Lower lobe of right lung (tissue), 2 donors: ENCODE data around the gene CYFIP1. TPM values are rescaled to one million over a fixed set of nuclear protein-coding genes. Genes with fewer than 3 reads are reported as not detected.

Source experiments
- ATAC-seq, 2 donors: fragments of 200-7000 bp; cut with Tn5 transposase; one replicate each; pipeline ENCODE4 v1.9.1; 2020 to 2022; ENCODE audit warnings: mild to moderate bottlenecking in 2 of 2, moderate library complexity in 2 of 2
- DNase-seq: peaks from one replicate; pipeline ENCODE4 v3.0.0-alpha.2; 2020
- H3K27ac ChIP-seq: fragments of 200-600 bp; one replicate; pipeline ENCODE4 v1.8.0; 2022
- H3K27me3 ChIP-seq: fragments of 200-600 bp; one replicate; pipeline ENCODE4 v1.8.0; 2022; ENCODE audit warnings: low read depth
- H3K36me3 ChIP-seq: fragments of 200-600 bp; one replicate; pipeline ENCODE4 v1.8.0; 2022; ENCODE audit warnings: mild to moderate bottlenecking
- H3K4me1 ChIP-seq: fragments of 200-600 bp; one replicate; pipeline ENCODE4 v1.8.0; 2022
- H3K4me3 ChIP-seq: fragments of 200-600 bp; one replicate; pipeline ENCODE4 v1.8.0; 2022; ENCODE audit warnings: mild to moderate bottlenecking
- H3K9me3 ChIP-seq: fragments of 200-600 bp; one replicate; pipeline ENCODE4 v1.8.0; 2022
- CTCF ChIP-seq: fragments of 200-600 bp; IDR thresholded peaks from one replicate; pipeline ENCODE4 v1.8.0; 2022; ENCODE audit warnings: antibody characterized with exemption, mild to moderate bottlenecking
- intact Hi-C: fragments of 100-400 bp; cut with DNase I; formaldehyde crosslinking; loops from one replicate; pipeline ENCODE4 v1.11.0; 2022
- total RNA-seq: library from RNA; stranded (reverse); fragmentation: NEBNext Ultra II Directional; extraction: Animal tissue kit (Norgen Biotek cat#: 25700); gene quantifications from one replicate; pipeline ENCODE4 v1.2.1, GENCODE V29; 2021
- donor health status: DM: no; HTN: yes; CAD: no; lungs with severe emphysema.

Gene CYFIP1
- total RNA-seq, 1 donor from 2014 or later: 153 TPM

- Histone ChIP-seq H3K27me3 (no peaks in the 10 kb centered on the region), H3K9me3 (no peaks in the 10 kb centered on the region), H3K4me3 (no peak overlapping the region), H3K27ac (peak overlapping the region; percentile 67), H3K36me3 (no peaks in the 10 kb centered on the region), H3K4me1 (peaks cover 83% of the 10 kb centered on the region)
- DNase-seq (no peak), ATAC-seq (no peak)
- intact Hi-C loops: no loop called here
- TF ChIP-seq CTCF: no peak
Observed at GRCh38 chr15:22960556-22960955, 19.6 kb downstream of the CYFIP1 start.

- intact Hi-C loops: no loop called here
- Histone ChIP-seq H3K4me3 (no peak overlapping the region), H3K9me3 (no peaks in the 10 kb centered on the region), H3K27me3 (no peaks in the 10 kb centered on the region), H3K4me1 (peaks cover 87% of the 10 kb centered on the region), H3K36me3 (no peaks in the 10 kb centered on the region), H3K27ac (peak overlapping the region; percentile 33)
- DNase-seq: no peak
- TF ChIP-seq CTCF: no peak
- no peak for ATAC-seq
Observed at GRCh38 chr15:22960126-22960525, 20.0 kb downstream of the CYFIP1 start.

- intact Hi-C loops: no loop called here
Observed at GRCh38 chr15:22959321-22960101, 20.7 kb downstream of the CYFIP1 start.

GRCh38 chr15:22958487-22959280 lies 21.5 kb downstream of the CYFIP1 start:
- H3K4me1 ChIP-seq: peaks cover 90% of the 10 kb centered on the region
- intact Hi-C loops: no loop called here

More at GRCh38 chr15:22959321-22960101, 20.7 kb downstream of the CYFIP1 start:
- TF ChIP-seq CTCF: no peak
- Histone ChIP-seq H3K9me3 (no peaks in the 10 kb centered on the region), H3K27me3 (no peaks in the 10 kb centered on the region), H3K4me3 (no peak overlapping the region), H3K4me1 (peaks cover 90% of the 10 kb centered on the region), H3K36me3 (no peaks in the 10 kb centered on the region), H3K27ac (peak overlapping the region; percentile 33)
- ATAC-seq (no peak), DNase-seq (no peak)

GRCh38 chr15:22956978-22957260 lies 23.2 kb downstream of the CYFIP1 start:
- Histone ChIP-seq H3K27ac (peak overlapping the region; percentile 18), H3K4me1 (peaks cover 89% of the 10 kb centered on the region), H3K9me3 (no peaks in the 10 kb centered on the region), H3K4me3 (no peak overlapping the region), H3K36me3 (no peaks in the 10 kb centered on the region), H3K27me3 (no peaks in the 10 kb centered on the region)
- DNase-seq: no peak
- intact Hi-C loops: no loop called here
- peak; percentile 22 to 39 for ATAC-seq
- no peak for TF ChIP-seq CTCF

More at GRCh38 chr15:22958487-22959280, 21.5 kb downstream of the CYFIP1 start:
- no peak for DNase-seq
- Histone ChIP-seq H3K9me3 (no peaks in the 10 kb centered on the region), H3K27ac (no peak overlapping the region), H3K36me3 (no peaks in the 10 kb centered on the region), H3K4me3 (no peak overlapping the region), H3K27me3 (no peaks in the 10 kb centered on the region)
- ATAC-seq: no peak
- TF ChIP-seq CTCF: no peak
